Activated gamma-delta T cell treated with Interleukin-2 at 50 U/mL for 16 hours (primary cell): Measurements from ENCODE around the gene MYOM3.

ENCODE experiments used
- DNase-seq: peaks from one replicate; pipeline ENCODE4 v3.0.0-alpha.2; 2020

The MYOM3 gene

GRCh38 chr1:24138476-24139221 lies 26.7 kb upstream of the MYOM3 start:
- no peak for DNase-seq

- no peak for DNase-seq
Measured at GRCh38 chr1:24136956-24137539, 25.1 kb upstream of the MYOM3 start.

DNA sequence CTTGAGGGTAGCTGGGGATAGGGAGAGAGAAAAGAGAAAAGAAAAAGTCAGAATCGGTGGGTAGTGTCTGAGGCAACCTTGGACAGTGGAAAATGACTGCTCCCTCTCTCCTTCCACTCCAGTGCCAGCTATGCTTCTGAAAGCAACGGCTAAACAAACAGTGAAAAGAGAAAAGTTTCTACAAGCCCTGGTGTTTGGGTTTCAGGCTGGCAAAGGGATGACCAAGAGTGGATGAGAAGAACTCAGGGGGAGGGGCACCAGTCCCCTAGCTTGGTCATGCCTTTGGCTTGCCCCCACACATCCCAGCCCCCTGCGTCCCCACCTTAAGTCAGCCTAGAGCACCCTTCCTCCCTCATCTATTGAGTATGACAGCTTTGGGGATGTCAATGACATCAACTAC lies 22.4 kb upstream of the MYOM3 start:
- no peak for DNase-seq

DNA sequence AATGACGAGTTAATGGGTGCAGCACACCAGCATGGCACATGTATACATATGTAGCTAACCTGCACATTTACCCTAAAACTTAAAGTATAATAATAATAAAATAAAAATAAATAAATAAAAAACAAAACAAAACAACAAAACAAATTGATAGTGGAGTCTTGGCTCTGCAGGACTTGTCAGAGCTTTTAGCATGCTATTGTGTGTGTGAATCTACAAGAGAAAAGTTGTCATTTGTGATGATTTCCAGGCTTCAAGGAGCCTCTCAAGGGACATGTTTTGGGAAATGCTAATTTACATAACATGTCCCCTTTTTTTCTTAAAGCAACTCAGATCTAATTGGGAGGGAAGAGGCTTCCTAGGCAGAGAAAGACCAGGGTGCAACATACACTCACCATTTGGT lies 21.9 kb upstream of the MYOM3 start:
- DNase-seq, result no peak

GRCh38 chr1:24130385-24130784 lies 18.4 kb upstream of the MYOM3 start:
- no peak for DNase-seq

DNA sequence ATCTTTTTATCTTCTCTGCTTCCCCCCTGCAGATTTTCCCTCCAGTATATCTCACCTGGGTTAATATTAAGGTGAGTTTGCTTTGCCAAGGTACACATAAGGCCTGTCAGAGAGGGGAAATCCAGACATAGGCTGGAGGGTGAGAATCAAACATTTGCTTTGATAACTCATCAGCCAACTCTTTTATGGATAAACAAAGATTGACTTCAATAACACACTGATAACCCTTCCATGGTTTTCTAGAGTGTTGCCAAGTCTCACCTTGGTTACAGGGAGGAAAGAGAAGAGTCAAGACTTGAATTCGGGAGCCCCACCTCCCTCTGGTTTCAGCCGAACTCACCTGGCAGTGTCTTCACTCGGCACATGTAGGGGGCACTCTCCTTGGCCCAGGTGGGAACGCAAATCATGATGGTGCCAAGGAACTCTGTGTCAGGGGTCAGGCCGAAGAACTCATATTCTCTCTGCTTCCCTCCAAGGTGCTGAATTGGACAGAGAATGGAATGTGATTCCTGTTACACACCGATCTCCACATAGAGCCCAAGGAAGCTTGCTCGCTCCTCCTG lies 15.9 kb upstream of the MYOM3 start:
- no peak for DNase-seq

DNA sequence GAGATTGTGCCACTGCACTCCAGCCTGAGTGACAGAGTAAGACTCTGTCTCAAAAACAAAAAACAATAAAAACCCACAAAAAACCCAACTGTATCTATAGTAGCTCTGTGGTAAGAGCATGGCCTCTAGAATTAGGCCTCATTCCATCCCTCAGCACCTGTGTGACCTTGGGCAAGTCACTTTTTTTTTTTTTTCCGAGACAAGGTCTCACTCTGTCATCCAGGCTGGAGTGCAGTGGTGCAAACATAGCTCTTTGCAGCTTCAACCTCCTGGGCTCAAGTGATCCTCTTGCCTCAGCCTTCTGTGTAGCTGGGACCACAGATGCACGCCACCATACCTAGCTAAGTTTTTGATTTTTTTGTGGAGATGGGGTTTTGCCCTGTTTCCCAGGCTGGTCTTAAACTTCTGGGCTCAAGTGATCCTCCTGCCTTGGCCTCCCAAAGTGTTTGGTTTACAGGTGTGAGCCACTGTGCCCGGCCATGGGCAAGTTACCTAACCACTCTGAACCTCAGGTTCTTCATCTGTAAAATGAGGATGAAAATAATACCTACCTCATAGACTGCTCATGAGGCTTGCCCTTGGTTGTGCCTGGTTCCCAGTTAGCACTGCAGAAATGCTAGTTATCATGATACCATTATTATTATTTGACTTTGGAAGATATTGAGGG lies 15.3 kb upstream of the MYOM3 start:
- no peak for DNase-seq

GRCh38 chr1:24126672-24127023 lies 14.7 kb upstream of the MYOM3 start:
- DNase-seq, result no peak

DNA sequence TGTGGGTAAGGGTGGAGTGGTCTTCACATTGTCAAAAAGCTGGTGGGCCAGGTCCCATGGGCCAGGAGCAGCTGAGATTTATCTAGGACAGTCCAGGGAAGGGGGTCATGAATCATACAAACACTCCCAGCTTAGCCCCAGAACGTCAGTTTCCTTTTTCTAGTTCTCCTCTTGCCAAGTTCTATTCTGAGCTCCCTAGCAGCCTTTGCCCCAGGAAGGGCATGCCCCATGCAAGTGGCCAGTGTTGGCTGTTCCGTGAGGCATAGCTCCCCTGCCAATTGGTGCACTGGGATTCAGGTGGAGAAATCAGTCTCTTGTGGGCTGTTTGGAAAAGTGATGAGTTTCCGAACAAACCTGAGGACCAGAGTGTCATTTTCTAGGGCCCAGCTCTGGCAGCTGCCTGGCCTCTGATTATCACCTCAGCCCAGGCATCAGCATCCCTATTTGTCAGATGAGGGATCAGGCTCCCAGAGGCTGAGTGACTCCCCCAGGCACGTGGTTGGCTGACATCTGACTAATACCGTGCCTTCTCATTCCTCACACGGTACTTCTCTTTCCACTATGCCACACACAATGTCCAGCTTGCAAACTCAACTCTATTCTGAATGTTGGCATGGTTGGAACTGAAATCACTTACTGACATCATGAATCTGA lies 14.2 kb upstream of the MYOM3 start:
- no peak for DNase-seq

DNA sequence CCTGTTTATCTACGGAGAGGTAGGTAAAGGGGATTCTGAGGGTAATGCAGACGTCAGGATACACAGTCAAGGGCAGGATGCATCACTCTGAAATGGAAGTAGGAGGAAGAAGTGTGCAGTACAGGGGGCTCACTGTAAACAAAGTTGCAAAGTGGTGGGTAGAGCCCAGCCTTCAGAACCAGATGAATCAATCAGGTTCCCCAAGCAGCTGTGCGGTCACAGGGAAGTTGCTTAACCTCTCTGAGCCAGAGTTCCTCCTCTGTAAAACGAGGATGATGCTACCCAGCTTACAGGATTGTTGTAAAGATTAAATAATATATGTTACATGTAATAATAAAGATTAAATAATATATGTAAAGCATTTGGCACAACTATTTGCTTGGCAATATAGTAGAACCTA lies 13.5 kb upstream of the MYOM3 start:
- no peak for DNase-seq

DNA sequence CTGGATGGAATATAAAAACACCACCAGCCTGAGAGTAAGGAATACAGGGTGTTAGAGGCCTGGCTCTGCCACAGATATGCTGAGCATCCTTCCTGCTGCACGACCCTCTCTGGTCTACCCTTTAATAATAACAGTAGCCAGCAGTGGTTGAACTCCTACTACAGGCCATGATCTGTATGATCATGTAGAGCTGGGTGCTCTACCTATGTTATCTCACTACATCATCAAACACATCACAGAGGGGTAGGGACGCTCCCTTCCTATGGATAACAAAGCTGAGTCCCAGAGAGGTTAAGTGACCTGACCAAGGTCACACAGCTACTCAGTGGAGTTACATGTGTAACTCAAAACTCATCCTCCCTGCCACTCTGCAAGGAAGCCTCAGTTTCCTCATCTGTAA lies 13.0 kb upstream of the MYOM3 start:
- DNase-seq, result no peak

GRCh38 chr1:24123611-24124010 lies 11.7 kb upstream of the MYOM3 start:
- DNase-seq, result no peak

DNA sequence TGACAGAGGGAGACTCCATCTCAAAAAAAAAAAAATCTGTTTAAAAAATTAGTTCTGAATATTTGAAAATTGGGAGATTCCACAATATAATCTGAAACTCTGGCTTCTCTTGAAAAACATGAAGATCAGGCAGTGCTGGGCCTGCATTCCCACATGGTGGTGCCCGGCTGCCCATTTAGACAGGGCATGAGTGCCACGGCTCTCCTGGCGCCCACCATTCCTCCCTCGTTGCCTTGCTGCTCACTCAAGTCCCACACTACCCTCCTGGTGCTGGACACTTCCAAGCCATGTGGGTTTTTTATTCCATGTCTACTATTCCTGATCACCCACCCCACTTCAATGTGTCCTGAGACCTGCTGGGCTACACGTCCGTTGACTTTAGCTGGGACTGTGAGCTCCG lies 10.8 kb upstream of the MYOM3 start:
- DNase-seq, result no peak

GRCh38 chr1:24121406-24121805 lies 9.5 kb upstream of the MYOM3 start:
- no peak for DNase-seq

DNA sequence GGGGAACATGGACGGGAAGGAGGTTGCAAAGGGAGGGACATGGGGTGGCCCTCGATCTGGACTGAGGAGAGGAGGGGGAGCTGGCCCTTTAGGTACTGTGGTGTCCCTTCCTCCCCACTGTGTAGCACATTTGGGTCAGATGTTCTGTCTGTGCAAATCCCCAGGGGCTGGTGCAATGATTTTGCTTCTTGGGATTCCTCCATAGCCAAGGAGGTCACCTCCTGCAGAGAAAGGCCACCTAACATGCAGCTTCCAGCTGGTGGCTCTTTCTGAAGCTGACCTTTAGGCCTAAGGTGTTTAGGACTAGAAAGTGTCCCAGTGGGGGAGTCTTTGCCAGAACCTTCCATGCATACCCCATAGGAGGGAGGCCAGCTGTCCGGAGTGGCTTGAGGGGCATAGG lies 9.0 kb upstream of the MYOM3 start:
- no peak for DNase-seq

DNA sequence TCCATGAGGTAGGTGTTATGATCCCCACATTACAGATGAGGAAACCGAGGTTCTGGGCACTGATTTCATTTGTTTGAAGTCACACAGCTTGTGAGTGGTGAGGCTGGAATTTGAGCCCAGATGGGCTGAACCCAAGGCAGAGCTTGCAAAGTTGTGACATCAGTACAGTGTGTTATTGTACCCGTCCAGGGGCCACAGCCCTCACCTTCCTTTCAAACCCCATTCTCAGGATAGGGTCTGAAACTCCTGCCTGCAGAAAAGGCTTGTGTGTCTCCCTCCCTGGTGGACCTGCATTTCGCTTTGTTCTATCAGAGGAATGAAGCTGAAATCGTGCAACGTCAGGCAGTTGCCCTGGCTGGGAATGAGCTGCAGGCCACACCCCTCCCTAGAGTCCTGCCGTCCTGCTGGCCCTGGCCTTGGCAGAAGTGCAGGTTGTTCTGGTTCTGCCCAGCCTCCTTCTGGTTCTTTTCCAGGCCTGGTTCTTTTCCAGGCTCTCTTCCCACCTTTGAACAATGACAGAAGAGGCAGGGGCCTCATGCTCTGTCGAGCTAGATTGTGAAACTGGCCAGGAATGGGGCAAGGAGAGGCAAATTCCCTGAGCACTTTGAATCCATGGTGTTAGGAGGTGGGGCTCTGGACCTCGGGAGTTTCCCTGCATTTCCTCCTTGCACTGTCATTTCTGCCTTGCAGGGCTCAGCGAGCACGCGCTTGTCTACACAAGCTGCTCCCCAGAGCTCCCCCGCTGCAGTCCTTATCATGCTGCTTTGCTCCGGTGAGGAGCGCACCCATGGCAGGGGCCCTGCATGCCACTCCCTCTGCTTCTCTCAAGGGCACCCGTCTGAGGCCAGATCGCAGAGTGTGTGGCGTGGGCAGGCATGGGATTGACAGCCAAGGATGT lies 8.2 kb upstream of the MYOM3 start:
- DNase-seq, result no peak

GRCh38 chr1:24119489-24119858 lies 7.5 kb upstream of the MYOM3 start:
- DNase-seq, result no peak

GRCh38 chr1:24118410-24119242 lies 6.7 kb upstream of the MYOM3 start:
- no peak for DNase-seq

DNA sequence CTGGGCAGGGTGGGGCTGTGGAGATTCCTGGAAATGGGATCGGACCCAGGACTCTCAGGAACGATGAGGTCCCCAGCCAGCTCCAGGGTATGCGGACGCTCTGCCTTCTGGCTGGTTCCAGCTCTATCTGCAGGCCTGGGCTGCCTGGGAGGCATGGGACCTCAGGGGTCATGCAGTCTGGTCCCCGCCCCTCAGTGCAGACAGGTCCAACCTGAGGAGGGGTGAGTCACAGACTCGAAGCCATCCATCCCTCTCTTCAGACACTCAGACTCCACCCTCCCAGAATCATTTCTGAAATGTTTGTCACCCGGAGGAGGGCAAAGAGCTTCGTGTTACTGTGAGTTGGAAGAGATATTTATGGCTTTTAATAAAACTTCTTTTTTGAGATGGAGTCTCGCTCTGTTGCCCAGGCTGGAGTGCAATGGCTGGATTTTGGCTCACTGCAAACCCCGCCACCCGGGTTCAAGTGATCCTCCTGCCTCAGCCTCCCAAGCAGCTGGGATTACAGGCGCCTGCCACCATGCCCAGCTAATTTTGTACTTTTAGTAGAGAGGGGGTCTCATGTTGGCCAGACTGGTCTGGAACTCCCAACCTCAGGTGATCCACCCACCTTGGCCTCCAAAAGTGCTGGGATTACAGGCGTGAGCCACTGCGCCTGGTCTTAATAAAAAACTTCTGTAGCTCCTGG lies 5.9 kb upstream of the MYOM3 start:
- no peak for DNase-seq

DNA sequence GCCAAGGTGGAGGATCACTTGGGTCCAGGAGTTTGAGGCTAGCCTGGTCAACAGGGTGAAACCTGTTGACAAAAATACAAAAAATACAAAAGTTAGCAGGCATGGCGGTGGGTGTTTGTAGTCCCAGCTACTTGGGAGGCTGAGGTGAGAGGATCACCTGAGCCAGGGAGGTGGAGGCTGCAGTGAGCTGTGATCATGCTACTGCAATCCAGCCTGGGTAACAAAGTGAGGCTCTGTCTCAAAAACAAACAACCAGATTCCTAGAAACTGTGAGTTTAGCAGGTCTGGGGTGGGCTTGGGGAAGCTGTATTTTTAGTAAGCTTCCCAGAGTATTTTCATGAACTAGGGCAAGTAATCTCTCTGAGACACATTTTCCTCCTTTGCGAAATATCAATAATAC lies 5.2 kb upstream of the MYOM3 start:
- no peak for DNase-seq

DNA sequence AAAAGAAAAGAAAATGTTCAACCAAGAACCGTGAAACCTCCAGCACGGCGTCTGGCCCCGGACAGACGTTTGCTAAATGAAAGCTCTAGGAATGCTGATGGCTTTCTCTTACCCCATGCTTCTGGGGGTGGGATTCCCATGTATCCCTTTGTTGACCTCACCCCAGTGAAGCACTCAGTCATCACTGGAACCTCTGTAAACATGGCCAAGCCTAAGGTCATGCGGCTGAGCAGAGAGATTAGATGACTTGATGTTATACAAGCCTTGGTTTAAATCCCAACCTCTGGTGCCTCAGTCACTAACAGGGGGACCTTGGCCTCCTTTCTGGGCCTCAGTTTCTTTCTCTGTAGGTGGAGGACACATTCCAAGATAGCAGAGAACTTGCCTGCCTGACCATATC lies 2.8 kb upstream of the MYOM3 start:
- DNase-seq, result no peak
